NCI-H1048 (cell line): Measurements from ENCODE around the gene RAB3A.
A peak's percentile ranks its signal among the peaks of the same experiment; 100 is the strongest.

ENCODE experiments used
- DNase-seq: peaks from one replicate; lab custom pipeline; 2025; lab: John Stamatoyannopoulos, UW

Gene RAB3A, protein sequence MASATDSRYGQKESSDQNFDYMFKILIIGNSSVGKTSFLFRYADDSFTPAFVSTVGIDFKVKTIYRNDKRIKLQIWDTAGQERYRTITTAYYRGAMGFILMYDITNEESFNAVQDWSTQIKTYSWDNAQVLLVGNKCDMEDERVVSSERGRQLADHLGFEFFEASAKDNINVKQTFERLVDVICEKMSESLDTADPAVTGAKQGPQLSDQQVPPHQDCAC

DNA sequence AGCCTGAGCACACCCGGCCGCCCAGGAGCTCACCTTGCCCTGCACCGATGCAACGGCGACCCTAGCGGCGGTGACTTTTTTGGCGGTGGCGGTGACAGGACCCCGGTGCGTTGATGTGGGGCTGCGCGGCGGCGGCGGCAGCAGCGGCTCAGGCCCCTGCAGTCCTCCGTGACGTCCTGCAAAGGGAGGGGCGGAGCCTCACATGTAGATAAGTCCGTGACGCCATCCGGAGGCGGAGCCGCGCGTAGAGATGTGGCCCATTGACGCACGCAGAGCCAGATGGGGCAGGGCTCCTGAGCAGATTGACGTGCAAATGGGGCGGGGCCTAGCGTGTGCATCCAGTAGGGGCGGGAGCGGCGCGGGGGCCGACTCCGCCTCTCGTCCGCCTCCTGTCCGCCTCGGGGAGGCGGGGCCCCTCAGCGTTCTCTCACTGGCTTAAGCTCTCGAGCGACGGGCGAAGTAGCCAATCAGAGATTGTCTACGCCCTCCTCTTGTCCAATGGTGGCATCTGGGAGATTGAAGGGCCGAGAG lies at the start of gene RAB3A:
Gene RAB3A (minus strand): TSS at position 180 of the 531 bp plus-strand sequence. CDS start 1,302 bp downstream, outside the sequence.
- peak; percentile 99 for DNase-seq

DNA sequence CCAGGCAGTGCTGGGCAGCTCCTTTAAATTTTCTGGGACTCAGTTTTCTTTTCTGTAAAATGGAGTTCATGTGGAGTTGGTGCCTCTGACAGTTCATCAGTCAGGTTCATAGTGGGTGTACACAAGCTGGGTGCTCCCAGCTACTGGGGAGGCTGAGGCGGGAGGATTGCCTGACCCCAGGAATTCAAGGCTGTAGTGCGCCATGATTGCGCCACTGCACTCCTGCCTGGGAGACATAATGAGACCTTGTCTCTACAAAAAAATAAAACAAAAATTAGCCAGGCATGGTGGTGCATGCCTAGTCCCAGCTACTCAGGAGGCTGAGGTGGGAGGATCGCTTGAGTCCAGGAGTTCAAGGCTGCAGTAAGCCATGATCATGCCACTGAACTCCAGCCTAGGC lies 49.3 kb upstream of the RAB3A start:
- DNase-seq = no peak

DNA sequence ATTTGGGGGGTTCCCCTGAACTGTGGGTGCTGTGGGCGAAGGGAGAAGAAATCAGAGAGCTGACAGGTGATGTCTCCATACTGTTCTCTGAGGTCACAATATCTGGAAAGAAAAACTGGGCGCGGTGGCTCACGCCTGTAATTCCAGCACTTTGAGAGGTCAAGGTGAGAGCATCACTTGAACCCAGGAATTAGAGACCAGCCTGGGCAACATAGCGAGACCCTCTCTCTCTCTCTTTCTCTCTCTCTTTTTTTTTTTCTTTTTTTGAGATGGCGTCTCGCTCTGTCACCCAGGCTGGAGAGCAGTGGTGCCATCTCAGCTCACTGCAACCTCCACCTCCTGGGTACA lies 48.5 kb upstream of the RAB3A start:
- DNase-seq = no peak

DNA sequence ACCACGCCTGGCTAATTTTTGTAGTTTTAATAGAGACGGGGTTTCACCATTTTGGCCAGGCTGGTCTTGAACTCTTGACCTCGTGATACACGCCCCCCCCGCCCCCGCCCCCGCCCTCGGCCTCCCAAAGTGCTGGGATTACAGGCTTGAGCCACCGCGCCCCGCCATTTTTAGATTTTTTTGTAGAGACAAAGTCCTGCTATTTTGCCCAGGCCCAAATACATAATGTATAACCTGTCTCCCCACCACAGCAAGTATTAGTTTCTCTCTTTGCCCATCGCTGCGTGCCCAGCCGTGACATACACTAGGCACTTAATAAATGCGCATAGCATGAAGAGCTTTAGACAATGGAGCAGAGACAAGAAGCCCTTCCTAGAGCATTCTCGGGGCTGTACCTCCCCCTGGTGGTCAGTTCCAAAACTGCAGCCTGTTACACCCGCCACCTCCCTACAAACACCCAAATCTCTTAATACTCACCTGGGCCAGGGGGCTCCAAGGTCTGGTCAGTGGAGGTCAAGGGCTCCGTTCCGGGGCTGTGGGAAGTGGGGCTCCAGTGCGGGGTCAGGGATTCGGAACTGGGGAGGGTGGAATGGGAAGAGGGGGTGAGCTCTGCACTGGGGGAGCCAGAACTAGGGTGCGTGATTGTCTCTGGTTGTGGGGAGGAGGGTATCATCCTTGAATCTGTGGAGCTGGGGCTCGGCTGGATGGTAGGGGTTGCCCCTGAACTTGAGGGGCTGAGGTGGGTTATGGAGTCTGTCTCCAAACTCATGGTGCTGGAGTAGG lies 47.9 kb upstream of the RAB3A start:
- DNase-seq = no peak

DNA sequence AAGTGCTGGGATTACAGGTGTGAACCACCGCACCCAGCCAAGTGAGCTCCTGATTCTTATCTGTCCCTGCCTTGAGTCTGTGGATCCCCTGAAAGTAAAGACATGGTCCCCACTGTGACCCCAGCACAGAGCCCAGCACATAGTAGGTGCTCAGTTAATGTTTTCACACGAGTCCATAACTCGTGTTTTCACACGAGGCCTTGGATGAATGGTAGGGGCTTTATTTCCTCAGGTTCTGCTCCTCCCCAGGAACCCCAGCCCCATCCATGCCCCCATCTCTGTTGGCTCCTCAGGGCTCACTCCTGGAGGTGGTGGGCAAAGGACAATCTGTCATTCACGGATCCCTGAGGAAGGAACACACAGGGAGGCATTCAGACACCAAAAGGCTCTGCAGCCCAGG lies 46.0 kb upstream of the RAB3A start:
- DNase-seq = no peak

DNA sequence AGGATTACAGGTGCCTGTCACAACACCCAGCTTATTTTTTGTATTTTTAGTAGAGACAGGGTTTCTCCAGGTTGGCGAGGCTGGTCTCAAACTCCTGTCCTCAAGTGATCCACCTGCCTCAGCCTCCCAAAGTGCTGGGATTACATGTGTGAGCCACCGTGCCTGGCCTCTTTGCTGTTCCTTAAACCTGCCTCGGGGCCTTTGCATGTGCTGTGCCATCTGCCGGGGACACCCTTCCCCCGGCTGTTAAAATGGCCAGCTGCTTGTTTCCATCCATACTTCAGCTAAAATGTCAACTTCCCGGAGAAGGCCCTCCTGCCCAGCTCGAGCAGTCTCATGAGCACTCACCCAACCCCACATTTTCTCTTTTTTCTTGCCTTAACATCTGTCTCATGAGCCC lies 41.5 kb upstream of the RAB3A start:
- DNase-seq = no peak

DNA sequence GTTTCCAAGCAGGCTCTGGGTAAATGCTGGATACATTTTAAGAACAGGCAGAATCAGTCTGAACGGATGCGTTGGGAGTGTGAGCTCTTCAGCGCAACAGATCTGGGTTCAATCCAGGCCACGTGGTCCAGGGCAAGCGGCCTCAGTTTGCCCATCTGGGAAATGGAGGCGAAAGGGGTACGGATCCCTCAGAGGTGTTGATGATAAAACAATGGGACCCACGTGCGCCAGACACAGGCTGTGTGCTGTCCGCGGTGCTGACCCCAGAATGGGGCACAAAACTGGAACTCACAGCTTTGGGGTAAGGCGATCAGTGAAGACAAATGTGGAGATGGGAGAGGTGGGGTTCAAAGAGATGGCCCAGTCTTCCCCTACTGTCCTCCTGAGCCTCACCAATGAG lies 35.5 kb upstream of the RAB3A start:
- DNase-seq = no peak

DNA sequence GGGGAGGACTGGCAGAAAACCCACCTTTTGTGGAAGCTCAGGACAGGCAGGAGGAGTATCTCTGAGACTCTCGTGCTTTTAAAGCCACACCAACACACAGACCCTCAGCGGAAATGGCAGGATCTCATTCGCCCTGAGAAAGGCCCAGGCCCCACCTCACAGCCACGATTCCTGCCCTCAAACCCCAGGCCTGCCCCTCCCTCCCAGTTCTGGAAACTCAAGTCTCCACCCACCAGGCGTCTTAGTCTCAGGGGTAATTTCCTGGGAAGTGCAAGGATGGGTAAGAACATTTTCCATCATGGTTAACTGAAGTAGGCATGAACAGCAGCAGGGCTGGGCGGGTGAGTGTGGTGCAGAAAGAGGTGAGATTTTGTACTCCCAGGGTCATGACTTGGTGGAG lies 30.4 kb upstream of the RAB3A start:
- DNase-seq = no peak

DNA sequence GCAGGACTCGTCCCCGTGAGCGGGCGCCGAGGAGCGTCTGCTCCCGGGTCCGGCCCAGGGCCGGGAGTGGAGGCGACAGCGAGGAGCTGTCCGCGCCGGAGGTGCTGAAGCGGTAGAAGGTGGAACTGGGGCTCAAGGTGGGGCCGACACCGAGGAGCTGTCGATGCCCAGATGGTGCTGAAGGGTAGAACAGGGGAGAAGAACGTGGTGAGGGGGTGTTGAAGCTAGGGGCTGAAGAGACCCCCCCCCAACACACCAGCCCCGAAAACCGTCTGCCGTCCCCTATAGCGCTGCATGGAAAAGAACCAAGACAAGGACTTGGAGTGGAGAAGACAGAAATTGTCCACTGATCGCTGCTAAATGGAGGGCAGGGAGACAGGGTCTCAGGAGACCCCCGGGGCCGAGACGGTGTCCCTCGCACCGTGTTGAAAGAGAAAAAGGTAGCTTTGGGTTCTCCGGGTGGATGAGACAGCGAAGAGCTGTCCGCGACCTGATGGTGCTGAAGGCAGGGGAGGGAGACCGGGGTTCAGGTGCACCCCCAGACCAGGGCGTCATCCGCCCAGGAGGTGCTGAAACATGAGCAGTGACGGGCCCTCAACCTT lies 29.5 kb upstream of the RAB3A start:
- DNase-seq = peak; percentile 30

DNA sequence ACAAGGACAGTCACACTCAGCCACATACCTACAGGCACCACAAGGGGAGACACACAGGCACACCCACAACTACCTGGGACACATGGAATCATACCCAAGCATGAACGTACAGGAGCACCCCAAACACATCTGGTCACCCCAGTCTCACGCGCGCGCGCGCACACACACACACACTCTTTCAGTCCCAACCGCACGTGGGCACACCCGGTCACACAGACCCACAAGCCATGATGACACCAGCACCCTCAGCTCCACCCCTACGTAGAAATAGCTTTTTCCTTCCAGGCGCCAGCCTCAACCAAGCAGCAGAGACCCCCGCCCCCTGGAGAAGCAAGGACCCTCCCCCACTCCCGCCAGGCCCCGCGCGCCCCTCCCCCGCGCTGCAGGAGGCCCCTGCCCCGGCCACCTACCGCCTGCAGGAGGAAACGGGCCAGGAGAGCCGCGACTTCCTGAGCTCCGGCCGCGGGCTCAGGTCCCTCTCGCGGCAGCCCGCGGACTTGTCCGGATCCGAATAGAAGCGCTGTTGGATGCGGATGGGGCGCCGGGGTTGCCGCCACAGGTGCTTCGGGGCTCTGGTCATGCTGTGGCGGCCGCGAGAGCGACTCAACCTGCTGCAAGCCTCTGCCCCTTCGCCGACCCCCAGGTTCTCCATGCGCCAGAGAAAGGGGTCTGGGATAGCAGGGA lies 28.8 kb upstream of the RAB3A start:
- no peak for DNase-seq

DNA sequence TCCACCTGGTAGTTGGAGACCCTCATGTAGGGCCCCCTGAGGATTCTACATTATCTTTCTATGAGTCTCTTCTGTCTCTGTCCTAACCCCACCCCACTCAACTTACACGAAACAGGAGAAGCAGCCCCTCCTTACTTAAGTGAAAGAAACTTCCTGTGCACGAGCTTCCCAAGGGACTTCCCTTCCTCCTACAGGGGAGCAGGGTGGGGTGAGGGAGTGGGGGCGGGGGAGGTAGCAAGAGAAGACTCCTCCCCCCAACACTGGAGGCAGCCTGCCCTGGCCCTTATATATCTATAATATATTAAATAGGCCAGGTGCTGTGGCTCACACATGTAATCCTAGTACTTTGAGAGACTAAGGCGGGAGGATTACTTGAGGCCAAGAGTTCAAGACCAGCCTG lies 27.9 kb upstream of the RAB3A start:
- DNase-seq = no peak

DNA sequence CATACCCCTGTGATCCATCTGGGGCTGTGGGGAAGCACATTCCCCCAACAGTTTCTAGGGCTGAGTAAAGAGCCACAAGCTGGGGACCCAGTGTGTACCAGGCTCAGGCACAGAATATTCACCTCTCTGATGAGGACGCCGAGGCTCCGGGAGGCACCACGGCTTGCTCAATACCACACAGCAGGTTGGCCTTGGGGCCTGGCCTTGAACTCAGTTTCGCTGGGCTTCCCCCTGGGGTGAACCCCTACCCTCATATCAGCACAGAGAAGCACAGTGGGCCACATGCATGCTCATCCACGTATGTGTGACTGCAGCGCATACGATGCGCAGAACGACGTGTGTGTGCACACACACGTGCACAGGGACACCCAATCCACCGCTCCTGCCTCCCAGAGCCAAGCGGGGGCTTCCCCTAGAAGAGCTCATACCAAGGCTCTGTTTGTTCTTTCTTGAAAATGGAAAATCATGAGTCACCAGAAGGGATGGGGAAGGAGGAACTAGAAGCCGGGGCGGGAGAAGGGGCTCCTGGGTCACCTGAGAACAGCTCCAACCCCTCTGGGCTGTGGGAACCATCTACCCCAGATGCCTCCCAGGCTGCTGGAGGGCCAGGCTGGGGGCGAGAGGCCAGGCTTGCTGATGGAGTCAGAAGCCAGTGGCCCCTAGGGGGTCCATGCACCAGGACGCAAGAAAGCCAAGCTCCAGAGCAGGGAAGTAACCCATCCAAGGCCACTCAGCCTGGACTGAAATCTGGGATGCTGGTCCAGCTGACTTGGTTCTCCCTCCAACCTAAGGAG lies 27.3 kb upstream of the RAB3A start:
- no peak for DNase-seq

DNA sequence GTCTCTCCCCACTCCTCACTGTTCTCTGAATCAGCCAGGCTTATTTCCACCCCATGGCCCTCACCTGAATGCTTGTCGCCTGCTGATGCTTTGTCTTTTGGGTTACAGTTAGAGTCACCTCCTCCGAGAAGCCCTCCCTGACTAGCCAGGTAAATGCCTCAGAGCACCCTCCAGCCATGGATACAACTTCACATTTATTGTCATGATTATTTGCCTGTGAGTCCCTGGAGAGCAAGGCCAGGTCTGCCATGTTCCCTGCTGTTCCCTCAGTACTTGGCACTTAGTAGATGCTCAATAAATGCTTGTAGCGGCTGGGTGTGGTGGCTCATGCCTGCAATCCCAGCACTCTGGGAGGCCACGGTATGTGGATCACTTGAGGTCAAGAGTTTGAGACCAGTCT lies 26.1 kb upstream of the RAB3A start:
- no peak for DNase-seq

DNA sequence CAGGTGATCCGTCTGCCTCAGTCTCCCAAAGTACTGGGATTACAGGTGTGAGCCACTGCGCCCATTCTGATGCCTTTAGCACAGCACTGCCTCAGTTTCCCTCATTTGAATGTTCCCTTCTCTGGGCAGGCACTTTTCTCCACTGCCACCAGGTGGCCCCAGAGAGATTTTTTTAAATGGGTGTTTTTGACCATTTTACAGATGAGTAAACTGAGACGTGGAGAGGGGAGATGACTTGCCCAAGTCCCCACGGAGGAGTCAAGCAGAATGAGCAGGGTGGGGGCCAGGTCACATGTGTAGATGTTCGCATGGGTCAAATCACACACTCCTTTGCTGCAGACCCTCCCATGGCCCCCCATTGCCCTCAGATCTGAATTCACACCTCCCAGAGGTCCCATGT lies 25.6 kb upstream of the RAB3A start:
- DNase-seq = no peak

DNA sequence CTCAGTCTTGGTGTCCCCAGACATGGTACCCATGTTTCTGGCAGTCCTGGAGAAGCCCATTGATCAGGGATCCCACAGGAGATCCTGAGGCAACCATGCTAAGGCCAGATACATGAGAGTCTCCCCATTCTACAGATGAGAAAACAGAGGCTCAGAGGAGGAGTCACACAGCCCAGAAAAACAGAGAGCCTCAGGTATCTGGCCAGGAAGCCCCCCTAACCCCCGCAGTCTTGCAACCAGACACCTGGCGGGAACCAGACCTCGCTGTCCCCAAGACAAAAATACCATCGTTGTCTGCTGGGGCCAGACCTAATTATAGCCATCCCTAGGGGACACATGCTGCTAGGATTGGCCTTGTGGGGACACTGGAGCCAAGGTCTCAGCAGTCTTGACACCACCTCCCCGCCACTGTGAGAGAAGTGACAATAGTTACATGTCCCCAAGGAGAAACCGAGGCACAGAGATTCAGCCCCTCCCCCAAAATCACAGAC lies 24.0 kb upstream of the RAB3A start:
- no peak for DNase-seq

DNA sequence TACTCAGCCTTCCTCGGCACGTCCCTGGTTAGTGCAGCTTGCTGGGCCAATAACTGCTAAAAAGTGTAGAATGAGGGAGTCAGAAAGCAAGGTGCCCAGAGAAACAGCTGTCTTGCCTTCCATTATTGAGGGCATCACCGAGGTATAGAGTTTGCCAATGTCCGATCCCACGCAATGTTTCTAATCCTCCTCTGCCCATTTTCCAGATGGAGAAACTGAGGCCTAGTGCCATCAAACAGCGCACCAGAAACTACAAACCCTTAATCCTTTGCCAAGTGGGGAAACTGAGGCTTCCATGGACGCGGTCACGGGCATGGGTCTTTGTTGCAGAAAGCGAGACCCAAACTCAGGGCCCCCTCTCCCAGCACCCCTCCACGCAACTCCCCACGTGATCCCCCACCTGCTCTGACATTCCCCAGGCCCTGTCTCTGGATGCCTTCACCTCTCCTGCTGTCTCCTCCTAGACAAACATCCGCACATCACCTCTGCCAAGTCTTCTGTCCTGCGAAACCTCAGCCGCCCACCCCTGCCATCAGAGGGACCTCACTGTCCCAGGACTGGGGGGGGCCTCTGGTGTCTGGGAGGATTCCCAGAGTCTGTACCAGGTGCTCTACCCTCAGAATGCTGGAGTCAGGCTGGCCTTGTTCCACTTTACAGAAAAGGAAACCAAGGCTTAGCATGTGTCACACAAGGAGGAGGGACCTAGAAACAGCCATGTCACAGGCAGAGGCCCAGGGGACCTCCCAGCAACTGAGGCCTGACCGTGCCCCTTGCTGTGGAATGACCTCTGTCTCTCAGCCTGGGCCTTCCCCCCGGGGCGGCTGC lies 23.3 kb upstream of the RAB3A start:
- no peak for DNase-seq

DNA sequence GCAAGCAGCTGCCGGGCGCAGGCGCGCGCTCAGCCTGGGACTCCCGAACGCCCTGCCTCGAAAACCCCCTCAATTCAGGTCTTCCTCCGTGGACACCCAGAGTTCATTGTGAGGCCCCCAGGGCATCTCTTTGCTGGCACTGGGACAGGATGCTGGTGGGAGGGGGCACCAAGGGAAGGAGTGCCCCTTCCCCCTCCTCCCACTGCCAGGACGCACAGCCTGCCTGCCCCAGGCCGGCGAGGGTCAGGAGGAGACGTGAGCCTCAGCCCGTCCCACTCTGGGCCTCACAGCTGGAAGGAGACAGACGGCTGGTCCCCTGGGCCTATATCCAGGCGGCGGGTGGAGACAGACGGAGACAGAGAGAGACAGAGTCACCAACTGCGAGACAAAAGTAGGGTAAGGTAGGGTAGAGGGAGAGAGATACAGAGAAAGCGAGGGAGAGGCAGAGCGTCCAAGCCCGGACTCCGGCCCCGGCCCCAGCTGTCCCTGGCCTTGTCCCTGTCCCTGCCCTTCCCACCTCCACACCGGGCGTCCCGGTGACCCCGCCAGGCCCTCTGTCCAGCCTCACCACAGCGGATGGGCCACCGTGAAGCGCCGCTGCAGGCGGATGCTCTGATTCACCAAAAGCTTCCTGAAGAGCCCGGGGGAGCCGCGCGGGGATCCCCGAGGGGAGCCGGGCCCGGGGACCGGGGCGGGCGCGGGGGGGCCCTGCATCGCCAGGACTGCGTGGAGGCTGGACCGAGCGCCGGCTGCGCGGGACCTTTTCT lies 22.0 kb upstream of the RAB3A start, which contains the start of gene PDE4C:
Gene PDE4C (minus strand): TSS at position 737 of the 767 bp plus-strand sequence. CDS start 23 bp downstream, at position 714.
- DNase-seq = no peak

DNA sequence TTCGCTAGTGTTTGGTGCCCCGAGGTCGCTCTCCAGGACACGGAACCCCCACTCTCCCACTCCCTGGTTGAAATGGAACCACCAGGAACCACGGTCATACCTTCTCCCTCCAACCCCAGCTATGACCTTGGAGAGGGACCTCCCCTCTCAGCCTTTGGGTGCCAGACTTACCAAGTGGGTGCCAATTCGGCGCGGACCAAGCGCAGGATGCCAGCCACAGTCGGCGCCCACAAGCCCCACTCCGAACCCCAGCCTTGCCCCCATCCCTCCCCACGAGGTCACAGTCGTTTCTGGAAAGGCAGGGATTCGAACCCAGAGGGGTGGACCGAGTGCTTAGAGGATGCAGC lies 21.5 kb upstream of the RAB3A start:
- no peak for DNase-seq

DNA sequence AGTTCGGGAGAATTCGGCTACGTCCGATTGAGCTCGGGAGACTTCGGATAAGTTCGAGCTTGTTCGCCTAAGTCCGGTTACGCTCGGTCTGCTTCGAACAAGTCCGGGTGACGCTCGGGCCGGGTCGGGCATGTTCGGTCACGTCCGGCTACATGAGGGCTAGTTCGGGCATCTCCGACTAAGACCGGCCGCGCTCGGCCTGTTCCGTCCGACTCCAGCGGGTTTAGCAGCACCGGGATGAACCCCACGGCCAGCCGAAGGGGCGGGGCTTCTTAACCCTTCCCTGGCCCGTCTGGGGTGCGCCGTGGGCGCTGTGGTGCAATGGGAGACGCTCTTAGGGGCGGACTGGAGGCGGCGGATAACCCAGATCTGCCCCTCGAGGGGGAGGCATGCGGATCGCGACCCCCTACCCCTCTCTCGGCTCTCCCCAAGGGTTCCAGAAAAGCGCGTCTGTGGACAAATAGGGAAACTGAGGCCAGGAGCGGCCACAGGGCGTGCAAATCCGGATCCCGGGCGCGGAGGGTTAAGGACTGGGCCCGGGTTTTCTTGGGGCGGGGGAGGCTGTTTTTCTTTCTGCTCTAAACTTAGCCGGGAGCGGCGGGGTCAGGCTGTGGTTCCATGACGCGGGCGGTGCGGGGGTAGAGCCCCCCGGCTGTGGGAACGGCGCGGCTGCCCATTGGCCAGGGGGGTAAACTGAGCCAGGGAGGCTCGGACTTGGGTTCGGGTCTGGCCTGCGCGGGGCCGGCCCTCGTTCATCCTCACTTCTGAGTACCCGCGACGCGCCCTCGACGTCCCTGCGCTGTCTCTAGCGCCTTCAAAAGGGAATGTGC lies 20.9 kb upstream of the RAB3A start:
- peak; percentile 94 for DNase-seq
